Measurements from ENCODE around the gene INTS1. TPM values are rescaled to one million over a fixed set of nuclear protein-coding genes. Genes with fewer than 3 reads are reported as not detected.

INTS1 gene
- total and polyA plus RNA-seq, 9 donors, result 1.9 to 80.5 (median 61.5) TPM

DNA sequence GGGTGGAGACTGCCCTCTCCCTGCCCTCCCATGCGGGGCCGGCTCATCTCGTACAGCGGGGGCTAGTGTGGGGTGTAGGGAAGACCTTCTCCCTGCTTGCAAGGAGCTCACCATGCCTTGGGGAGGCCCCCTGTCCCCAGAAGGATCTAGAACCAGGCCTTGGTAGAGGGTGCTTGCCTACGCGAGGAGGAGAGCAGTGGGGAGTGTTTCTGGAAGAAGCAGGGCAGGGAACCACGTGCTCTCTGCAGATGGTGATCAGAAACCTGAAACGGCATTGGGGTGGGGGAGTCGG lies 29.0 kb upstream of the INTS1 start:
- Histone ChIP-seq H3K9me3 (no peaks in the 10 kb centered on the region), H3K4me3 (peak overlapping the region; percentile 51), H3K36me3 (no peaks in the 10 kb centered on the region), H3K4me1 (ENCODE audit: insufficient read depth) (peaks cover 27% of the 10 kb centered on the region), H3K27me3 (no peaks in the 10 kb centered on the region), H3K27ac (peak overlapping the region; percentile 83 to 99)
- TF ChIP-seq EP300 (IDR thresholded peaks at IDR 0.05), result no peak
- no peak for TF ChIP-seq POLR2A (IDR thresholded peaks at IDR 0.05)
- TF ChIP-seq, protein P1, sequence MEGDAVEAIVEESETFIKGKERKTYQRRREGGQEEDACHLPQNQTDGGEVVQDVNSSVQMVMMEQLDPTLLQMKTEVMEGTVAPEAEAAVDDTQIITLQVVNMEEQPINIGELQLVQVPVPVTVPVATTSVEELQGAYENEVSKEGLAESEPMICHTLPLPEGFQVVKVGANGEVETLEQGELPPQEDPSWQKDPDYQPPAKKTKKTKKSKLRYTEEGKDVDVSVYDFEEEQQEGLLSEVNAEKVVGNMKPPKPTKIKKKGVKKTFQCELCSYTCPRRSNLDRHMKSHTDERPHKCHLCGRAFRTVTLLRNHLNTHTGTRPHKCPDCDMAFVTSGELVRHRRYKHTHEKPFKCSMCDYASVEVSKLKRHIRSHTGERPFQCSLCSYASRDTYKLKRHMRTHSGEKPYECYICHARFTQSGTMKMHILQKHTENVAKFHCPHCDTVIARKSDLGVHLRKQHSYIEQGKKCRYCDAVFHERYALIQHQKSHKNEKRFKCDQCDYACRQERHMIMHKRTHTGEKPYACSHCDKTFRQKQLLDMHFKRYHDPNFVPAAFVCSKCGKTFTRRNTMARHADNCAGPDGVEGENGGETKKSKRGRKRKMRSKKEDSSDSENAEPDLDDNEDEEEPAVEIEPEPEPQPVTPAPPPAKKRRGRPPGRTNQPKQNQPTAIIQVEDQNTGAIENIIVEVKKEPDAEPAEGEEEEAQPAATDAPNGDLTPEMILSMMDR (IDR thresholded peaks at IDR 0.05), result no peak
- intact Hi-C loops (cut with DNase I), result no loop called here
- no peak for DNase-seq
- WGBS, 3 donors, result 42 to 48% (median 43%) methylated on average over 9 of the region's 9 CpGs

DNA sequence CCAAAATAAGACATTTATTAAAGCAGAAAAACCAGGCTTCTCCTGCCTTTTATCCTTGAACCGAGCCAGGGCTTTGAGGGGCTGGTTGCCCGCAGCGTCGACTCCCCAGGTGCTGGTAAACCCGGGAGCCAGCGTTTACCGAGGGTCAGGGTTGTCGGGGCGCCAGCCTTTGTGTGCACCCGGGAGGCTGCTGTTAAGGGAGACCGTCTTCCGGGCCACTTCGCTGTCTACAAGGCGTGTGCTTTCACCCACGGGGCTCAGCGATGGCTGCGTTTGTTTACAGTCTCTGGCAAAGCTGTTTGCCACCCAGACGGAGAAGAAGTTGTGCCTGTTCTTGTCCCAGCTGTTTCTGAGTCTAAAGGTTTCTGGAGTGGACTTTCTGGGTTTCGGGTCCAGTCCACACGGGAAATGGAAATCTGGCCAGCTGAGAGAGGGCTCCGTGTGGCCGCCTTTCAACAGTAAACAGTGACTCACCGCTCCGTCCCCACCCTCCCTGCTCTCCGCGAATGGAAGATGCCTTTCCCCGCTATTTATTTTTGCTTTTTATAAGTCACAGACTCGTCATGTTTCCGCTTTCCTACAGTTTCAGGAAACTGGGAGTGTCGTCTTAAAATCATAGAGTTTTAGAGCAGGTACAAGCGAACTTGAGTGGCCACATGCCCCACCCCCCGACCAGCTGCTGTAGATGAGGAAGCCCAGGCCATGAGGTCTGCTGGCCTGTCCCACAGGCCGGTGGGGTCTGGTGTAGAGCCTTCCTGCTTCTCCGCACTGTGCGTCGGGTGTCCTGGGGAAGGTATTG lies 28.5 kb upstream of the INTS1 start:
- intact Hi-C loops (cut with DNase I), result no loop called here
- H3K36me3 ChIP-seq, result no peaks in the 10 kb centered on the region
- 4 to 6% (median 5%) methylated on average over 36 of the region's 36 CpGs for WGBS, 3 donors
- DNase-seq, result peak; percentile 78 to 87 (median 80)
- peaks cover 25% of the 10 kb centered on the region for H3K4me1 ChIP-seq (ENCODE audit: insufficient read depth)
- H3K9me3 ChIP-seq, result no peaks in the 10 kb centered on the region
- peak overlapping the region; percentile 83 to 99 for H3K27ac ChIP-seq
- H3K4me3 ChIP-seq, result peak overlapping the region; percentile 51
- TF ChIP-seq POLR2A (IDR thresholded peaks at IDR 0.05) (peak; percentile 55), EP300 (IDR thresholded peaks at IDR 0.05) (peak; percentile 16)
- TF ChIP-seq, protein P1 (IDR thresholded peaks at IDR 0.05), result no peak
- no peaks in the 10 kb centered on the region for H3K27me3 ChIP-seq

DNA sequence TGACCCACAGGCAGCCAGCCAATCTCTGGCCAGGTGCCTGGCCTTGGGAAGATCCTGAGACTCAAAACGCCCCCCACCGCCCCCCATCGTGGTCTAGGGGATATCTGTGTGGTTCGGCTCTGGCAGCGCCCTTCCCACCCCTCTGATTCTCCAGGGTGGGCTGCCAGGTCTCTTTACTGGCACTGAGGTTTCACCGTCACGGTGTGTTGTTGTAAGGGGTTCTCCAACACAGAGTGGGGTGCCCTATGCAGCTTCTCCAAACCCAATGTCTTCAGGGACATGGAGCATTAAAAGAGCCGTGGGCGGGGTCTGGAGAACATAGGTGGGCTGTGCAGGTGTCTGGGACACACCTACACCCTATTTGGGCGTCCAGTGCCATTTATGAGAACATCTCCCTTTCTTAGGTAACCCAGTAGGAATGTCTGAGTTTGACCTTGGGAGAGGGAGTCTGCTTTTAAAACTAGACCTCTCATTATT lies 27.8 kb upstream of the INTS1 start:
- H3K4me1 ChIP-seq (ENCODE audit: insufficient read depth), result peaks cover 22% of the 10 kb centered on the region
- 14 to 28% (median 18%) methylated on average over 10 of the region's 10 CpGs for WGBS, 3 donors

DNA sequence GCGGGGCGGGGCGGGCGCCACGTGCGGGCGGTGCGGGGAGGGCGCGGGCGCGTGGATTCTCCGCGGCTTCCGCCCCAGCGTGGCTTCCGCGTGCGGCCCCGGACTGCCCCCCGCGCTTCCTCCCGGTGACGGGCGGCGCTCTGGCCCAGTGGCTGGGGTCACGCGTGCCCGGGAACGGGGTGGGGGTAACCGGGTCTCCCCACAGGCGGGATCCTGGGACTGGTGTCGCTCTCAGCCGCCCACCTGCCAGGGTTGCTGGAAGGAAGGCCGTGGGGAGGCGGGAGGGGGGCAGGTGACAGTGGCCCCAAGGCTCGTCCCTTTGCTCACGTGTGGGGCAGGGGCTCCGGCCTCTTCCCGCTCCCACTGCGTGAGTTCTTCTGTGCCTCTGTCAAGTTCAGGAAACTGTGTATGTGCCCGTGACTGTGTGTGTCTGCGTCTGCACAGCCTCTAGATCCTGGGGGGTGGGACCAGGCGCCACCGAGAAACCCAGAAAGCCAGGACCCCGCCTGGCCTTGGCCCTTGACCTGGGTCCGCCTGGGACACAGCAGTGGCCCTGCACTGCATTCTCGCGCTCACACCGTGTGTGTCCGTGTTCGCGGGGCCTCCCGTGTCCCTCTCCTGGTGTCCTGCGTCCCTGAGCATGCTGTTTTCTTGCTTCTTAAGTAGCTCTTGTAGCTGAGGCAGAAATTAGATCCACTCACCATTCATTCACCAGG lies 27.2 kb upstream of the INTS1 start:
- peak; percentile 48 to 74 (median 69) for DNase-seq
- Histone ChIP-seq H3K27me3 (no peaks in the 10 kb centered on the region), H3K4me1 (ENCODE audit: insufficient read depth) (peaks cover 19% of the 10 kb centered on the region), H3K9me3 (no peaks in the 10 kb centered on the region), H3K4me3 (peak overlapping the region; percentile 51), H3K27ac (peak overlapping the region; percentile 83 to 99), H3K36me3 (no peaks in the 10 kb centered on the region)
- intact Hi-C loops (cut with DNase I), result no loop called here
- 2 to 4% (median 4%) methylated on average over 48 to 55 of the region's 55 CpGs for WGBS, 3 donors
- TF ChIP-seq, protein P1 (IDR thresholded peaks at IDR 0.05), result no peak
- TF ChIP-seq POLR2A (IDR thresholded peaks at IDR 0.05), result peak; percentile 46
- TF ChIP-seq EP300 (IDR thresholded peaks at IDR 0.05), result no peak

More for the DNA sequence above, 27.8 kb upstream of the INTS1 start:
- H3K4me3 ChIP-seq, result peak overlapping the region; percentile 51
- H3K27ac ChIP-seq, result peak overlapping the region; percentile 83 to 99
- H3K36me3 ChIP-seq, result no peaks in the 10 kb centered on the region
- no peaks in the 10 kb centered on the region for H3K9me3 ChIP-seq
- peak in 4 of 5 donors; percentile 38 to 66 (median 58) for DNase-seq
- TF ChIP-seq POLR2A (IDR thresholded peaks at IDR 0.05) (no peak), EP300 (IDR thresholded peaks at IDR 0.05) (no peak)
- TF ChIP-seq, protein P1 (IDR thresholded peaks at IDR 0.05), result no peak
- intact Hi-C loops (cut with DNase I), result no loop called here
- no peaks in the 10 kb centered on the region for H3K27me3 ChIP-seq
